22Rv1 (cell line): ENCODE measurements around the gene CCDC30.

Experiments used
- CTCF ChIP-seq: fragments of 450-650 bp; IDR thresholded peaks from 2 replicates; pipeline ENCODE4 v1.5.1; 2017; ENCODE audit warnings: mild to moderate bottlenecking
- ZFX ChIP-seq: fragments of 450-650 bp; IDR thresholded peaks from 2 replicates; pipeline ENCODE4 v1.6.1; 2017; ENCODE audit warnings: antibody characterized with exemption, borderline replicate concordance

DNA sequence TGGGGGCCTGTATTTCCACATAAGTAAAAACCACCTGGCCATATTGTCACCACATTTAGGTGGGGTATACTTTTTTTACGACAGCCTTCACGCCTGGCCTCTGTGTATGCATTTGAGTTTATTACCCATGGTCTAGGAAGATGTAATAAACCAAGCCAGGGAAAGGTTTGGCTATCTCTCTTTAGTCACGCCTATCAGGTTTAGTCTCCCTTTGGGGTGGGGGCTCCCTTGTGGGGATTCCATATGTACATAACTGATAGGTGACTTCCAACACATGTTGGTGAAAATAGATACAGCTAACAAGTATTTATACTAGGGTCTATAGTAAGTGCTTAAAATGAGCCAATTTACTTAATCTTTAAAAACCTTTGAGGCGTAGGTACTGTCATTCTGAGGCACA, 223.3 kb downstream of the CCDC30 start:
- no peak for TF ChIP-seq CTCF
- no peak for TF ChIP-seq ZFX
